ENCODE data around the gene MTA1.

The MTA1 gene

DNA sequence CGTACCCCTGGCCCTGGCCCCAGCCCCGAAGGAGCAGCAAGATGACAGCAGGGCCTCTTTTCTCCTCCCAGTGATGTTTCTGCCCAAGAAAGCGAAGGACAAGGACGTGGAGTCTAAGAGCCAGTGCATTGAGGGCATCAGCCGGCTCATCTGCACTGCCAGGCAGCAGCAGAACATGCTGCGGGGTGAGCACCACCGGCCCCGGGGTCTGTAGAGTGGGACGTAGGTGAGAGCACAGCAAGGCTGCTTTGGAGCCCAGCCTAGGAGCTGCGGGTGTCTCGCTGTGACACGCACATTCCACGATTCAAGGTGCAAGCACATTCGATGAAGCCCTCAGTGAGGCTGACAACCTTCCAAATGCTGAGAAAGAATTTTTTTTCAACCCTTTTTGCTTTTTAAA lies 26.5 kb upstream of the MTA1 start:
- no peaks in the 10 kb centered on the region for H3K36me3 Mint-ChIP-seq
- no peak for DNase-seq (ENCODE audit: low spot score in 2 of 2)
- no peaks in the 10 kb centered on the region for H3K4me1 Mint-ChIP-seq
- H3K4me3 Mint-ChIP-seq: no peak overlapping the region
- H3K27ac Mint-ChIP-seq: no peak overlapping the region
- ATAC-seq: no peak
- no peaks in the 10 kb centered on the region for H3K9me3 Mint-ChIP-seq

GRCh38 chr14:105394714-105395537 lies 24.7 kb upstream of the MTA1 start:
- Mint-ChIP-seq H3K36me3 (peaks cover 14% of the 10 kb centered on the region), H3K9me3 (no peaks in the 10 kb centered on the region), H3K27ac (no peak overlapping the region), H3K4me3 (no peak overlapping the region), H3K4me1 (peaks cover 10% of the 10 kb centered on the region)
- no peak for DNase-seq (ENCODE audit: low spot score in 2 of 2)
- ATAC-seq: no peak

DNA sequence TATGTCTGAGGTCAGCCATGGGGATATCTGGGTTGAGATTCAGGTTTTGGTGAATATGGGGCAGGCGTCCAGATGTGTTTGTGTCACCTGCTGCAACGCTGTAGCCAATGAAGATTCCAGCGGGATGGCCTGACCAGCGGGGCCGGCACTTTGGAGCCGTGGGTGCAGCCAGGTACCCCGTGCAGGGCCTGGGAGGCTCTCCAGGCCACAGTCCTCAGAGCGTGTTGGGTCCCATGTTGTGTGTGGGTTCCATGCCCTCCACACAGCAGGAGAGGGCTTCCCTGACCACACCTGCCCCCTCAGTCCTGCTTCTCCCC lies 24.1 kb upstream of the MTA1 start:
- Mint-ChIP-seq H3K4me1 (peaks cover 15% of the 10 kb centered on the region), H3K27ac (no peak overlapping the region), H3K36me3 (peaks cover 20% of the 10 kb centered on the region), H3K9me3 (peaks cover 3% of the 10 kb centered on the region), H3K4me3 (no peak overlapping the region)
- ATAC-seq: no peak
- no peak for DNase-seq (ENCODE audit: low spot score in 2 of 2)

DNA sequence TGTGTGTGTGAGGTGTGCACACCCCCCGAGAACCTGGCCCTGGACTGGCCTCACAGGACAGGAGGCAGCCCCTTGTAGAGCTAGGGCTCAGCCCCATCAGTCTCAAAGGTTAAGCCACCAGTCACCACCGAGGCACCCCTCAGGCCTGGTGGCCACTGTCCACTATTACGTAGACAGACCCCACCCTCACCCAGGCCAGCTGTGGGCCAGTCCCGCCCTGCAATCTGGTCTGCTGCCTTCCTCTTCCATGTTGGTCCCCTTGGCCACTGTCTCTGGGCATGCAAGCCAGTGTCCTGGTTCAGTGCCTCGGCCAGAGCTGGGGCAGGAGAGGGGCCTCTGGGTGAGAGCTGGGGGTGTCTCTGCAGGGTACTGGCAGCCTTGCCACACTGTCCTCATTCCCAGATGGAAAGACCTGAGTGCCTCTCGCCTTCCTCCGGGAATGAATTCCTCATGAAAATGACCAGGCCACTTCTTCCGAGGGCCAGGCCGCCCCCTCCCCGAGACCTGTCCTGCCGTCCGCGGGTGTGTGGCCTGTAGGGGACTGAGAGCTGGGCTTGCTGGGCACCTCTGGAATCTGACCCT lies 22.2 kb upstream of the MTA1 start:
- peaks cover 19% of the 10 kb centered on the region for H3K4me1 Mint-ChIP-seq
- H3K27ac Mint-ChIP-seq: peak overlapping the region; percentile 88
- peaks cover 28% of the 10 kb centered on the region for H3K36me3 Mint-ChIP-seq
- peak overlapping the region; percentile 79 for H3K4me3 Mint-ChIP-seq
- DNase-seq (ENCODE audit: low spot score in 2 of 2): no peak
- H3K9me3 Mint-ChIP-seq: peaks cover 3% of the 10 kb centered on the region
- ATAC-seq: no peak

GRCh38 chr14:105398044-105398725 lies 21.4 kb upstream of the MTA1 start, which contains the start of gene TEX22:
Gene TEX22, plus strand, starts transcription at chr14:105398538. Its CDS starts 803 bp downstream, at chr14:105399341.
- Mint-ChIP-seq H3K4me3 (peak within 1 kb of the TSS; percentile 79), H3K36me3 (peaks cover 28% of the 10 kb centered on the region), H3K9me3 (peaks cover 3% of the 10 kb centered on the region), H3K4me1 (peaks cover 19% of the 10 kb centered on the region), H3K27ac (peak within 1 kb of the TSS; percentile 88)
- peak; percentile 96 to 99 for DNase-seq (ENCODE audit: low spot score in 2 of 2)
- ATAC-seq: peak; percentile 90

DNA sequence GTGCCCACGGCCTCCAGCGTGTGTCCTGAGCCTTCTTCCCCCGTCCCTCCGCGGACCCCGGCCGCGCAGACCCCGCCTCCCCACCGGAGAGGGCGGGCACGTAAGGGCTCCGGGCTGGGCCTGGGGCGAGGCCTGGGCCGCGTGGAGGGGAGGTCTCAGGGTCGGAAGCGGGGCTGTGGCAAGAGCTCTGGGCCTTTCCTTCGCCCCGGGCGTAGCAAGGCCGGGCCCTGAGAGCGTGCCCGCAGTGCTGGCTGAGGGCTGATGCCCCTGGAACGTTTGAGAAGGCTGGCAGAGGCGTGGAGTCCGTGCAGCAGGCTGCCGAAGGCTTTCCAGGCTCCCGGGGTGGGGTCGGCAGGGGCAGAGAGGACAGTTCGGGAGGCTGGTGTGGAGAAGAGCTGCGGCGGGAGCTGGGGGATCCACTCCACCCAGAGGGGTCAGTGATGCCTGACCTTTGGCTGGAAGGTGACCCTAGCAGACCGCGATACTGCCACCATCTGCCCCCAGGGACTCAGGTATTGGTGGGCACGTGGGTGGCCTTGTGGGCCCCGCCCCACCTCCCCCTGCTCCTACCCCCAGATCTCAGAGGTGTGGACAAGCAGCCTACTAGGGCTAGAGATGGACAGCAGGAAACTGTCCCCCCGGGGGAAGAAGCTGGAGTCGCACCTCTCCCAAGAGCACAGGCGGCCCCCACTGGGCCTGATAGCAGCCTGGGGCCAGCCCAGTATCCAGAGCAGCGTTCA lies 20.7 kb upstream of the MTA1 start:
- Mint-ChIP-seq H3K4me3 (peak overlapping the region; percentile 79), H3K27ac (peak overlapping the region; percentile 88), H3K4me1 (peaks cover 19% of the 10 kb centered on the region), H3K36me3 (peaks cover 28% of the 10 kb centered on the region), H3K9me3 (peaks cover 3% of the 10 kb centered on the region)
- ATAC-seq: peak; percentile 65
- peak in 1 of 2 donors; percentile 34 for DNase-seq (ENCODE audit: low spot score in 2 of 2)

- ATAC-seq (no peak), DNase-seq (ENCODE audit: low spot score in 2 of 2) (no peak)
- peaks cover 24% of the 10 kb centered on the region for H3K4me1 Mint-ChIP-seq
- H3K36me3 Mint-ChIP-seq: peaks cover 28% of the 10 kb centered on the region
- H3K9me3 Mint-ChIP-seq: peaks cover 3% of the 10 kb centered on the region
- H3K27ac Mint-ChIP-seq: peak overlapping the region; percentile 88
- H3K4me3 Mint-ChIP-seq: peak overlapping the region; percentile 79
Measured at GRCh38 chr14:105399466-105399775, 20.2 kb upstream of the MTA1 start.

GRCh38 chr14:105400016-105400415 lies 19.6 kb upstream of the MTA1 start:
- Mint-ChIP-seq H3K4me3 (peak overlapping the region; percentile 79), H3K4me1 (peaks cover 27% of the 10 kb centered on the region), H3K27ac (no peak overlapping the region), H3K9me3 (peaks cover 3% of the 10 kb centered on the region), H3K36me3 (peaks cover 28% of the 10 kb centered on the region)
- DNase-seq (ENCODE audit: low spot score in 2 of 2) (no peak), ATAC-seq (no peak)

DNA sequence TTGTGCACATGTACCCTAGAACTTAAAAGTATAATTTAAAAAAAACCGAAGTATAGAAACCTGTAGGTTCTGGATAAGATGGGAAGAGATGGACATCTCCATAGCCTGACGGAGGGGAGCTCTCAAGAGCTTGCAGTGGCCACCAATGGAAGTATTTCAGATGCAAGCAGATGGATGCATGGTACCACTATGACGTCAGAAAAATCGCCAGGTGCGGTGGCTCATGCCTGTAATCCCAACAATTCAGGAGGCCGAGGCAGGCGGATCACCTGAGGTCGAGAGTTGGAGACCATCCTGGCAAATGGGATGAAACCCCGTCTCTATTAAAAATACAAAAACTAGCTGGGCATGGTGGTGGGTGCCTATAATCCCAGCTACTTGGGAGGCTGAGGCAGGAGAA lies 17.9 kb upstream of the MTA1 start:
- Mint-ChIP-seq H3K27ac (no peak overlapping the region), H3K4me1 (peaks cover 27% of the 10 kb centered on the region), H3K4me3 (no peak overlapping the region), H3K9me3 (peaks cover 3% of the 10 kb centered on the region), H3K36me3 (peaks cover 28% of the 10 kb centered on the region)
- DNase-seq (ENCODE audit: low spot score in 2 of 2): no peak
- no peak for ATAC-seq

DNA sequence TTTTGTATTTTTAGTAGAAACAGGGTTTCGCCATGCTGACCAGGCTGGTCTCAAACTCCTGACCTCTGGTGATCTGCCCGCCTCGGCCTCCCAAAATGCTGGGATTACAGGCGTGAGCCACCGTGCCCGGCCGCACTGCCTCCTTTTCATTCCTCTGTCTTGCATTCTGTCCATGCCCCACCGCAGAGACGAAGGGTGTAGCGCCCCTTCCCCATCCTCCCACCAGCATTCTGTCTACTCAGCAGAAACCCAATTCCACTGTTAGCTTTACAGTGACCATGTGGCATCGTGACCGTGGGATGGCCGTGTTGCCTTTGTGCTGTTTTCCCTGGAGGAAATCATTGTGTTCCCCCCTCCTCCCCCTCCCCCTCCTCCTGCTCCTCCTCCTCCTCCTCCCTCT lies 11.0 kb upstream of the MTA1 start:
- ATAC-seq (no peak), DNase-seq (ENCODE audit: low spot score in 2 of 2) (no peak)
- Mint-ChIP-seq H3K9me3 (no peaks in the 10 kb centered on the region), H3K4me3 (no peak overlapping the region), H3K36me3 (peaks cover 6% of the 10 kb centered on the region), H3K4me1 (peaks cover 14% of the 10 kb centered on the region), H3K27ac (no peak overlapping the region)

DNA sequence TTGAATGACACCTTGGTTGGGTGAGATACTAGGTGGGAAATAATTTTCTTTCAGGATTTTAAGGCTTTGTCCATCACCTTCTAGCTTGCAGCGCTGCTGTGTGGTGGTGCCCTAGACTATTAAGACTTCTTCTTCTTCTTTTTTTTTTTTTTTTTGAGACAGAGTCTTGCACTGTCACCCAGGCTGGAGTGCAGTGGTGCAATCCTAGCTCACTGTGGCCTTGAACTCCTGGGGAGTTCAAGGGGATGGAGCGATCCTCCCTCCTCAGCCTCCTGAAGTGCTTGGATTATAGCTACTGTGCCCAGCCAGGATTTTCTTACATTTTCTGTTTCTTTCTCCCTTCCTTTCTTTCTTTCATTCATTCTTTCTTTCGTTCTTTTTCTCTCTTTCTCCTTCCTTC lies 10.3 kb upstream of the MTA1 start:
- Mint-ChIP-seq H3K27ac (no peak overlapping the region), H3K4me1 (peaks cover 10% of the 10 kb centered on the region), H3K36me3 (peaks cover 6% of the 10 kb centered on the region), H3K9me3 (no peaks in the 10 kb centered on the region), H3K4me3 (no peak overlapping the region)
- ATAC-seq (no peak), DNase-seq (ENCODE audit: low spot score in 2 of 2) (no peak)

DNA sequence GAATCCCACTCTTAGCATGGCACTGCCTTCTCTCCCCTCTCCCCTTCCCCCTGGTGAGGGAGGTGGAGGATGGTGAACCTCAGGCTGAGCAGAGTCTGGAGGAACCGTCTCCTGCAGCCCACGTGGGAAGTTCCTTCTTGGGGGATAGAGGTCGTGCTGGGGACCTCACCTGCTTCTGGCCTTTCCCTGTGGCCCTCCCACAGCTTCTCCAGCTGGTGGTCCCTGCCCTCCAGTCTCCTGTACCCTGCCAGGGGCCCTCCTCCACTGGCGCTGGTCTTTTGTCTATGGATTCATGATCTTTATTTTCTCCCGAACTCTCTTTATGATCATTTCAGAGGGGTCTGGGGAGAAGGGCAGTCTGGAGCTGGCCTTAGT lies 9.0 kb upstream of the MTA1 start:
- Mint-ChIP-seq H3K4me3 (peak overlapping the region; percentile 39), H3K9me3 (no peaks in the 10 kb centered on the region), H3K4me1 (peaks cover 6% of the 10 kb centered on the region), H3K36me3 (peaks cover 6% of the 10 kb centered on the region), H3K27ac (no peak overlapping the region)
- DNase-seq (ENCODE audit: low spot score in 2 of 2) (no peak), ATAC-seq (no peak)

- no peaks in the 10 kb centered on the region for H3K9me3 Mint-ChIP-seq
- H3K4me3 Mint-ChIP-seq: peak overlapping the region; percentile 39
- peaks cover 6% of the 10 kb centered on the region for H3K4me1 Mint-ChIP-seq
- H3K36me3 Mint-ChIP-seq: peaks cover 6% of the 10 kb centered on the region
- no peak for DNase-seq (ENCODE audit: low spot score in 2 of 2)
- ATAC-seq: peak; percentile 66
- no peak overlapping the region for H3K27ac Mint-ChIP-seq
Measured at GRCh38 chr14:105411017-105411941, 8.3 kb upstream of the MTA1 start.

DNA sequence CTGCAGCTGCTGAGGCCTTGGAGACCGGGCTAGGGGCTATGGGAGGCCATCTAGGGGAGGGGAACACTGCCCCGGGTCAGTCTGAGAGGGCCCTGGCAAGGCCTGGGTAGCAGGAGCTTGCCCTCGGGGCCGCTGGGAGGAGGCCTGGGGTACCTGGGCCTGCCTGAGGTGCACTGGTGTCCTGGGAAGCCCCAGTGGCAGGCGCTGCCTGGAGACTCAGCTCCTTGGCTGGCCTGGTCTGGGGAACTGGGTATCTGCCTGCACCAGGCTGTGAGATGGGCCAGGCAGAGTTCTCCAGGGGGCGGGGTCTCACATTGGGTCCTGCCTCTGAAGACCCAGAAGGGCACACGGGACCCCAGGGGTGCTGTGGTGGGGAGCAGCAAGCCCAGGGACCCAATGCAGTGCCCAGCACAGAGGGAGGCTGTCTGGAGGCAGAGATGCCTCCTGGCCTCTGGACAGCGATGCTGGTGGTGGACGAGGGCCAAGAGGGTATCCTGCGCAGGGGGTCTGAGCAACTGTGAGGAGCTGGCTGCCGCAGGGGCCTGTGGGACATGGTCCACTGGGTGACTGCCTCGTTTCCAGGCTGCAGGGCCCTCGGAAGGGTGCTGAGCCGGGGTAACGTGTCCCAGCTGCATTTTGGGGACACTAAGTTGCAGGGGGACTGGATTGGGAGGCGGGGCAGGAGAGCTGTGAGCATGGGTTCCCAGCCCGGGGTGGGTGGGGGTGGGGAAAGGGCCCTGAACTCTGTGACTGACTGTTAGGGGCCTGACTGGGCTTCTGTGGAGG lies 7.4 kb upstream of the MTA1 start:
- ATAC-seq: no peak
- H3K36me3 Mint-ChIP-seq: peaks cover 6% of the 10 kb centered on the region
- H3K9me3 Mint-ChIP-seq: no peaks in the 10 kb centered on the region
- DNase-seq (ENCODE audit: low spot score in 2 of 2): no peak
- no peak overlapping the region for H3K27ac Mint-ChIP-seq
- H3K4me3 Mint-ChIP-seq: peak overlapping the region; percentile 39
- H3K4me1 Mint-ChIP-seq: peaks cover 6% of the 10 kb centered on the region

All from stimulated activated effector memory CD8-positive, alpha-beta T cell treated with anti-CD3 and anti-CD28 coated beads, Interleukin-12 subunit alpha, Interleukin-12 subunit beta, amount 100 ng/mL, for 72 hours (primary cell).